Activated naive CD4-positive, alpha-beta T cell (primary cell): ENCODE data around the gene NRN1L.
"Not testable (repeated sequence)": the region's sequence is repeated elsewhere in the genome, so short reads cannot be mapped to it uniquely, and the experiment has no call there.

Source experiments
- DNase-seq, 4 experiments: peaks; one replicate each; lab custom pipeline; 2025; lab: John Stamatoyannopoulos, UW

The NRN1L gene

GRCh38 chr16:67884684-67885083 lies at the start of gene NRN1L:
Gene NRN1L (plus strand): TSS chr16:67884885. CDS start chr16:67884904, 19 bp downstream.
- DNase-seq = no peak

- not testable (repeated sequence) for DNase-seq
Observed at GRCh38 chr16:67837190-67837589, 47.5 kb upstream of the NRN1L start.

- DNase-seq = no peak
Observed at GRCh38 chr16:67837811-67838210, 46.9 kb upstream of the NRN1L start.

- no peak for DNase-seq
Observed at GRCh38 chr16:67841198-67841815, 43.4 kb upstream of the NRN1L start.

- DNase-seq = peak; percentile 83 to 91 (median 88)
Observed at GRCh38 chr16:67841816-67842508, 42.7 kb upstream of the NRN1L start, which contains the start of gene THAP11. Gene THAP11 (plus strand): TSS chr16:67842320. CDS start chr16:67842555, 235 bp downstream.

- peak; percentile 28 to 71 (median 44) for DNase-seq
Observed at GRCh38 chr16:67842509-67843342, 42.0 kb upstream of the NRN1L start.

GRCh38 chr16:67843343-67843765 lies 41.3 kb upstream of the NRN1L start:
- DNase-seq = peak in 2 of 4 experiments; percentile 45 to 56

GRCh38 chr16:67844497-67844896 lies 40.2 kb upstream of the NRN1L start:
- DNase-seq = no peak

GRCh38 chr16:67845291-67846062 lies 39.2 kb upstream of the NRN1L start:
- no peak for DNase-seq

- DNase-seq = no peak
Observed at GRCh38 chr16:67846063-67846319, 38.7 kb upstream of the NRN1L start.

- peak; percentile 82 to 92 (median 86) for DNase-seq
Observed at GRCh38 chr16:67846320-67847063, 38.2 kb upstream of the NRN1L start, which contains the start of gene NUTF2. Gene NUTF2 (plus strand): TSS chr16:67846933. CDS start chr16:67865131, 18,198 bp downstream.

GRCh38 chr16:67847064-67847861 lies 37.4 kb upstream of the NRN1L start, which contains the start of gene CENPT:
Gene CENPT (minus strand): TSS chr16:67847693. CDS start chr16:67833859, 13,834 bp downstream.
- DNase-seq = peak in 2 of 4 experiments; percentile 59 to 73

- DNase-seq = no peak
Observed at GRCh38 chr16:67848118-67848517, 36.6 kb upstream of the NRN1L start.

GRCh38 chr16:67853670-67854069 lies 31.0 kb upstream of the NRN1L start:
- DNase-seq = no peak

GRCh38 chr16:67855789-67856188 lies 28.9 kb upstream of the NRN1L start:
- no peak for DNase-seq

GRCh38 chr16:67856927-67857546 lies 27.6 kb upstream of the NRN1L start:
- DNase-seq = no peak

- no peak for DNase-seq
Observed at GRCh38 chr16:67857547-67858233, 27.0 kb upstream of the NRN1L start.

GRCh38 chr16:67858500-67858899 lies 26.2 kb upstream of the NRN1L start:
- DNase-seq = no peak
